Measurements from ENCODE around the gene ADAM15. TPM values are rescaled to one million over a fixed set of nuclear protein-coding genes. Genes with fewer than 3 reads are reported as not detected.

ADAM15 gene
- total RNA-seq, 2 experiments from 2014 or later = 17.2 to 20.1 TPM

- peak within 1 kb of the TSS; percentile 90 for H3K27ac Mint-ChIP-seq
- H3K27ac ChIP-seq (ENCODE audit: low read depth in 1 of 2, low read length in 2 of 2) = peak within 1 kb of the TSS; percentile 92 to 96
- peak within 1 kb of the TSS; percentile 73 for H3K4me3 ChIP-seq (ENCODE audit: low read length)
- H3K9me3 ChIP-seq (ENCODE audit: control insufficient read depth in 1 of 2, insufficient read depth in 1 of 2, low read length in 2 of 2) = no peaks in the 10 kb centered on the region
- no peaks in the 10 kb centered on the region for H3K27me3 Mint-ChIP-seq
- intact Hi-C loops (cut with DNase I, micrococcal nuclease) = loop anchor here in 1 of 2 experiments (1.0 to 5.0 kb wide), 3 partner anchors 19 to 65 kb away; partner anchors contain the start of genes EFNA4 and FLAD1
- H3K36me3 ChIP-seq (ENCODE audit: insufficient read depth, low read length) = peaks cover 3% of the 10 kb centered on the region
- ATAC-seq (ENCODE audit: poor library complexity) (no peak), DNase-seq (no peak)
- H3K36me3 Mint-ChIP-seq (ENCODE audit: low read depth) = peaks cover 15% of the 10 kb centered on the region
- H3K27me3 ChIP-seq (ENCODE audit: control insufficient read depth in 1 of 2, insufficient read depth in 2 of 2, low read length in 2 of 2) = no peaks in the 10 kb centered on the region
- POLR2A ChIA-PET = interaction anchor here (1.4 to 10.2 kb wide), 6 partner anchors 10 to 66 kb away, joined by 4 to 189 read pairs (median 22); partner anchors contain the start of genes CKS1B, PBXIP1, PMVK and PYGO2
- CTCF ChIA-PET = interaction anchor here (1.1 to 13.2 kb wide), 3 partner anchors 10 to 41 kb away, joined by 3 to 159 read pairs (median 4); partner anchors contain the start of gene PYGO2
- peaks cover 80% of the 10 kb centered on the region for H3K4me1 ChIP-seq (ENCODE audit: insufficient read depth, low read length)
- H3K4me3 Mint-ChIP-seq = peak within 1 kb of the TSS; percentile 99
- no peak for TF ChIP-seq CTCF (IDR thresholded peaks at IDR 0.05)
- peaks cover 67% of the 10 kb centered on the region for H3K4me1 Mint-ChIP-seq (ENCODE audit: low read depth)
- no peaks in the 10 kb centered on the region for H3K9me3 Mint-ChIP-seq
Measured at GRCh38 chr1:155002464-155003226, 48.5 kb upstream of the ADAM15 start, which contains the start of gene ZBTB7B. Gene ZBTB7B, plus strand, starts transcription at chr1:155002802. Its CDS starts 11,859 bp downstream, at chr1:155014661.

GRCh38 chr1:155003227-155003765, 47.8 kb upstream of the ADAM15 start:
- Mint-ChIP-seq H3K4me1 (ENCODE audit: low read depth) (peaks cover 66% of the 10 kb centered on the region), H3K27me3 (no peaks in the 10 kb centered on the region), H3K27ac (peak overlapping the region; percentile 80), H3K4me3 (peak overlapping the region; percentile 99), H3K36me3 (ENCODE audit: low read depth) (peaks cover 15% of the 10 kb centered on the region), H3K9me3 (no peaks in the 10 kb centered on the region)
- ATAC-seq (ENCODE audit: poor library complexity) (no peak), DNase-seq (peak in 3 of 14 experiments; percentile 40 to 55 (median 45))
- no peak for TF ChIP-seq CTCF (IDR thresholded peaks at IDR 0.05)
- ChIA-PET CTCF (interaction anchor here (1.3 to 13.2 kb wide), 2 partner anchors 9 to 15 kb away, joined by 3 to 159 read pairs; no protein-coding TSS in a partner anchor), POLR2A (interaction anchor here (1.4 to 10.2 kb wide), 4 partner anchors 9 to 48 kb away, joined by 6 to 189 read pairs (median 31); partner anchors contain the start of genes CKS1B, PBXIP1 and PYGO2)
- Histone ChIP-seq H3K36me3 (ENCODE audit: insufficient read depth, low read length) (peaks cover 3% of the 10 kb centered on the region), H3K27me3 (ENCODE audit: control insufficient read depth in 1 of 2, insufficient read depth in 2 of 2, low read length in 2 of 2) (no peaks in the 10 kb centered on the region), H3K27ac (ENCODE audit: low read depth in 1 of 2, low read length in 2 of 2) (peak overlapping the region; percentile 77 to 80), H3K9me3 (ENCODE audit: control insufficient read depth in 1 of 2, insufficient read depth in 1 of 2, low read length in 2 of 2) (no peaks in the 10 kb centered on the region), H3K4me1 (ENCODE audit: insufficient read depth, low read length) (peaks cover 80% of the 10 kb centered on the region), H3K4me3 (ENCODE audit: low read length) (peak overlapping the region; percentile 73)
- intact Hi-C loops (cut with DNase I, micrococcal nuclease) = loop anchor here in 1 of 2 experiments (5.0 kb wide), 1 partner anchor 59 kb away; the partner anchor contains the start of gene EFNA4

GRCh38 chr1:155003766-155004351, 47.3 kb upstream of the ADAM15 start:
- no peaks in the 10 kb centered on the region for H3K27me3 ChIP-seq (ENCODE audit: control insufficient read depth in 1 of 2, insufficient read depth in 2 of 2, low read length in 2 of 2)
- intact Hi-C loops (cut with DNase I, micrococcal nuclease) = loop anchor here in 1 of 2 experiments (5.0 kb wide), 1 partner anchor 58 kb away; the partner anchor contains the start of gene EFNA4
- DNase-seq (peak in 2 of 14 experiments; percentile 41 to 45), ATAC-seq (ENCODE audit: poor library complexity) (no peak)
- H3K9me3 ChIP-seq (ENCODE audit: control insufficient read depth in 1 of 2, insufficient read depth in 1 of 2, low read length in 2 of 2) = no peaks in the 10 kb centered on the region
- H3K4me3 ChIP-seq (ENCODE audit: low read length) = peak overlapping the region; percentile 73
- peak overlapping the region; percentile 99 for H3K4me3 Mint-ChIP-seq
- H3K27me3 Mint-ChIP-seq = no peaks in the 10 kb centered on the region
- no peak for TF ChIP-seq CTCF (IDR thresholded peaks at IDR 0.05)
- ChIA-PET CTCF (interaction anchor here (1.3 to 13.2 kb wide), 2 partner anchors 8 to 15 kb away, joined by 3 to 159 read pairs; no protein-coding TSS in a partner anchor), POLR2A (interaction anchor here (0.9 to 10.2 kb wide), 4 partner anchors 9 to 68 kb away, joined by 4 to 189 read pairs (median 31); partner anchors contain the start of genes CKS1B, PBXIP1 and PMVK)
- H3K9me3 Mint-ChIP-seq = no peaks in the 10 kb centered on the region
- H3K36me3 ChIP-seq (ENCODE audit: insufficient read depth, low read length) = peaks cover 3% of the 10 kb centered on the region
- peaks cover 65% of the 10 kb centered on the region for H3K4me1 Mint-ChIP-seq (ENCODE audit: low read depth)
- H3K4me1 ChIP-seq (ENCODE audit: insufficient read depth, low read length) = peaks cover 81% of the 10 kb centered on the region
- peak overlapping the region; percentile 80 for H3K27ac Mint-ChIP-seq
- peak overlapping the region; percentile 77 to 80 for H3K27ac ChIP-seq (ENCODE audit: low read depth in 1 of 2, low read length in 2 of 2)
- peaks cover 16% of the 10 kb centered on the region for H3K36me3 Mint-ChIP-seq (ENCODE audit: low read depth)

Data from CD4-positive, alpha-beta T cell (primary cell).